WTC11 (cell line): ENCODE results near the gene F2RL2. TPM values are rescaled to one million over a fixed set of nuclear protein-coding genes. Genes with fewer than 3 reads are reported as not detected.

Experiments
- ATAC-seq: fragments of 200-7000 bp; cut with Tn5 transposase; 2 replicates; pipeline ENCODE4 v1.10.0; 2021; ENCODE audit warnings: mild to moderate bottlenecking, moderate library complexity
- CTCF ChIA-PET: fragments of 300-600 bp; sonication (Branson Sonifier 250); formaldehyde crosslinking; loops from one replicate; lab custom pipeline; 2021; ENCODE audit warnings: antibody characterized with exemption; lab: Charles Lee
- POLR2A ChIA-PET: fragments of 350-600 bp; sonication (Branson Sonifier 250); formaldehyde crosslinking; loops from one replicate; lab custom pipeline; 2021; ENCODE audit warnings: antibody characterized with exemption; lab: Charles Lee
- DNase-seq: peaks from one replicate; pipeline ENCODE4 v3.0.0; 2021; ENCODE audit warnings: low spot score
- H3K27ac Mint-ChIP-seq: 2 replicates; pipeline ENCODE4 v1.8.0; 2021; ENCODE audit warnings: mixed read lengths
- H3K27me3 Mint-ChIP-seq: 2 replicates; pipeline ENCODE4 v1.8.0; 2021; ENCODE audit warnings: low read depth, mild to moderate bottlenecking, moderate library complexity, mixed read lengths
- H3K36me3 Mint-ChIP-seq: 2 replicates; pipeline ENCODE4 v1.8.0; 2021; ENCODE audit warnings: mixed read lengths
- H3K4me1 Mint-ChIP-seq: 2 replicates; pipeline ENCODE4 v1.8.0; 2022; ENCODE audit warnings: mixed read lengths
- H3K4me3 Mint-ChIP-seq: 2 replicates; pipeline ENCODE4 v1.8.0; 2021; ENCODE audit warnings: mild to moderate bottlenecking, moderate library complexity, mixed read lengths
- H3K9me3 Mint-ChIP-seq: 2 replicates; pipeline ENCODE4 v1.8.0; 2021; ENCODE audit warnings: mixed read lengths
- ATF2 ChIP-seq: sonication (generic); formaldehyde crosslinking; IDR thresholded peaks from 2 replicates; pipeline ENCODE4 v1.8.1; 2022; ENCODE audit warnings: low read depth, missing genetic modification reagents, borderline replicate concordance
- CBFB ChIP-seq: sonication (generic); formaldehyde crosslinking; IDR thresholded peaks from 2 replicates; pipeline ENCODE4 v1.8.1; 2022; ENCODE audit warnings: mild to moderate bottlenecking, low read depth, missing genetic modification reagents
- E2F5 ChIP-seq: sonication (generic); formaldehyde crosslinking; IDR thresholded peaks from 2 replicates; pipeline ENCODE4 v1.8.1; 2022; ENCODE audit warnings: mild to moderate bottlenecking, moderate library complexity, missing genetic modification reagents
- FOXJ3 ChIP-seq: sonication (generic); formaldehyde crosslinking; IDR thresholded peaks from 2 replicates; pipeline ENCODE4 v1.9.0; 2021; ENCODE audit warnings: missing genetic modification reagents, mild to moderate bottlenecking, borderline replicate concordance
- FOXK1 ChIP-seq: sonication (generic); formaldehyde crosslinking; IDR thresholded peaks from 2 replicates; pipeline ENCODE4 v1.8.0; 2022; ENCODE audit warnings: mild to moderate bottlenecking, moderate library complexity, missing genetic modification reagents
- GRHL2 ChIP-seq: fragments of 250-450 bp; sonication (Bioruptor Pico); IDR thresholded peaks from 2 replicates; pipeline ENCODE4 v1.8.0; 2022; ENCODE audit warnings: mild to moderate bottlenecking, moderate library complexity; ENCODE audit not compliant: insufficient replicate concordance, severe bottlenecking
- GTF2I ChIP-seq: fragments of 250-450 bp; sonication (Bioruptor Pico); conservative IDR thresholded peaks from 2 replicates; pipeline ENCODE4 v1.4.0; 2021; ENCODE audit warnings: mild to moderate bottlenecking
- IRF2 ChIP-seq: sonication (generic); formaldehyde crosslinking; IDR thresholded peaks from 2 replicates; pipeline ENCODE4 v1.8.0; 2022; ENCODE audit warnings: low read depth, missing genetic modification reagents, borderline replicate concordance
- JAZF1 ChIP-seq: fragments of 250-450 bp; sonication (Bioruptor Pico); IDR thresholded peaks from 2 replicates; pipeline ENCODE4 v1.9.0; 2021; ENCODE audit warnings: moderate library complexity, mild to moderate bottlenecking, inconsistent platforms
- NFATC4 ChIP-seq: fragments of 250-450 bp; sonication (Bioruptor Pico); IDR thresholded peaks from 2 replicates; pipeline ENCODE4 v1.9.0; 2021; ENCODE audit warnings: mild to moderate bottlenecking
- NR1H2 ChIP-seq: sonication (generic); formaldehyde crosslinking; IDR thresholded peaks from 2 replicates; pipeline ENCODE4 v1.9.0; 2021; ENCODE audit warnings: mild to moderate bottlenecking, moderate library complexity, missing genetic modification reagents
- SMAD4 ChIP-seq: sonication (generic); formaldehyde crosslinking; IDR thresholded peaks from 2 replicates; pipeline ENCODE4 v1.8.0; 2022; ENCODE audit warnings: mild to moderate bottlenecking, missing genetic modification reagents
- SP1 ChIP-seq: sonication (generic); formaldehyde crosslinking; conservative IDR thresholded peaks from 2 replicates; pipeline ENCODE4 v1.8.1; 2022; ENCODE audit warnings: missing genetic modification reagents
- TEAD1 ChIP-seq: sonication (generic); formaldehyde crosslinking; IDR thresholded peaks from 2 replicates; pipeline ENCODE4 v1.8.0; 2022; ENCODE audit warnings: mild to moderate bottlenecking, missing genetic modification reagents
- total RNA-seq: library from RNA; stranded (reverse); gene quantifications from 3 replicates; pipeline ENCODE4 v1.2.3, GENCODE V29; 2021
- TF ChIP-seq, protein P1 (sequence below): fragments of 250-450 bp; sonication (Bioruptor Pico); IDR thresholded peaks from 2 replicates; pipeline ENCODE4 v2.1.2; 2022; ENCODE audit warnings: mild to moderate bottlenecking, moderate library complexity

Gene F2RL2
- total RNA-seq, 1 experiment from 2014 or later: not detected

DNA sequence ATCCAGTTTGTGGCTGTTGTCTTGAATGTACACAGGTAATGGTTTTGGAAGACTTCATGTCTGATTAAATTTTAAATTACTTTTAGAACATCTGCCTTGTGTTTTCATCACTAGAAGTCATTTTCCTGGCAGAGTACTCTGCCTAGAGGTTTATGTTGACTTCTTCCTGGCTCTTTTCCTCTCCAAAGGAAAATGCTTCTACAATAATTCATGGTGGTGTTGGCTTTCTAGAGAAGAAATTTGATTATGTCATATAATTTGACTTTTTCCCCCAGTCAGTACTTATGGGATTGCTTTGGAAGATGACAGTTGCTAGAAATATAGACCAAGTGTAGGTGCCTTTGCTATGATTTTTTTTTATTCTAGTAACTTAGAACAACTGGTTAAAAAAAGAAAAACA lies 46.8 kb downstream of the F2RL2 start (continued):
- TF ChIP-seq, protein P1, sequence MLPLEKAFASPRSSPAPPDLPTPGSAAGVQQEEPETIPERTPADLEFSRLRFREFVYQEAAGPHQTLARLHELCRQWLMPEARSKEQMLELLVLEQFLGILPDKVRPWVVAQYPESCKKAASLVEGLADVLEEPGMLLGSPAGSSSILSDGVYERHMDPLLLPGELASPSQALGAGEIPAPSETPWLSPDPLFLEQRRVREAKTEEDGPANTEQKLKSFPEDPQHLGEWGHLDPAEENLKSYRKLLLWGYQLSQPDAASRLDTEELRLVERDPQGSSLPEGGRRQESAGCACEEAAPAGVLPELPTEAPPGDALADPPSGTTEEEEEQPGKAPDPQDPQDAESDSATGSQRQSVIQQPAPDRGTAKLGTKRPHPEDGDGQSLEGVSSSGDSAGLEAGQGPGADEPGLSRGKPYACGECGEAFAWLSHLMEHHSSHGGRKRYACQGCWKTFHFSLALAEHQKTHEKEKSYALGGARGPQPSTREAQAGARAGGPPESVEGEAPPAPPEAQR (CRISPR knock-in tag): no peak
- TF ChIP-seq FOXJ3 (CRISPR knock-in tag): no peak

- Mint-ChIP-seq H3K27ac (no peak overlapping the region), H3K27me3 (no peaks in the 10 kb centered on the region), H3K9me3 (no peaks in the 10 kb centered on the region), H3K4me3 (no peak overlapping the region), H3K4me1 (no peaks in the 10 kb centered on the region), H3K36me3 (peaks cover 4% of the 10 kb centered on the region; the same call in 1 of the 2 replicates)
- POLR2A ChIA-PET: no interaction called here
- CTCF ChIA-PET: interaction anchor here (0.6 to 1.2 kb wide), 5 partner anchors 12 to 1567 kb away, joined by 3 to 4 read pairs (median 3); no protein-coding TSS in a partner anchor
- DNase-seq (no peak), ATAC-seq (no peak)
- no peak for TF ChIP-seq GRHL2 (CRISPR knock-in tag)
- no peak for TF ChIP-seq IRF2 (CRISPR knock-in tag)
- TF ChIP-seq NR1H2 (CRISPR knock-in tag): no peak
- no peak for TF ChIP-seq SMAD4 (CRISPR knock-in tag)
- TF ChIP-seq TEAD1 (CRISPR knock-in tag): no peak
- TF ChIP-seq, protein P1 (CRISPR knock-in tag): no peak
- TF ChIP-seq CBFB (CRISPR knock-in tag): no peak
- TF ChIP-seq FOXK1 (CRISPR knock-in tag): no peak
- TF ChIP-seq FOXJ3 (CRISPR knock-in tag): no peak
- no peak for TF ChIP-seq E2F5 (CRISPR knock-in tag)
These were observed 51.6 kb downstream of the F2RL2 start for GRCh38 chr5:76571559-76571958.

DNA sequence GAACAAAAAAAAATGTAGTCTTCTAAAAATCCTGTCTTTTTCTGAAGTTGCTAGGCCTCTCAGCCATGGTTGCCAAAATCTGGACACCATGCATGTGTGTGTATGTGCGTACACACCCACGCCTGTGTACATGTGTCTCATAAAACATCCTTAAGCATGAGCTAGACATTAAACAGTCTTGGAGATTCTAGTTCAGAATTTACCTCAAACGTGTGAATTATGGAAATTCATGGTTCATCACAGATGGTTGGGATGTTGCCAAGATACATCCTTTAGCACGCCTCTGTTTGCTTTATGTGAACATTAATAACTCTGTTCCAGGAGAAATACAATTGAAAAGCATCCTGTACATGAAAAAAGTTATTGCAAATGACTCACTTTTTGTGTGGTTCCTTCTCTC lies 53.0 kb downstream of the F2RL2 start:
- Mint-ChIP-seq H3K4me3 (no peak overlapping the region), H3K27me3 (no peaks in the 10 kb centered on the region), H3K9me3 (no peaks in the 10 kb centered on the region), H3K27ac (no peak overlapping the region), H3K4me1 (0 out of 2 replicates have a peak, but pooled peaks cover 3% of the 10 kb centered on the region)
- POLR2A ChIA-PET: no interaction called here
- DNase-seq: no peak
- no peak for TF ChIP-seq JAZF1
- no peak for TF ChIP-seq GTF2I (CRISPR knock-in tag)
- TF ChIP-seq, protein P1 (CRISPR knock-in tag): no peak
- no peak for TF ChIP-seq SP1 (CRISPR knock-in tag)
- no peak for TF ChIP-seq ATF2 (CRISPR knock-in tag)
- no peak for TF ChIP-seq NFATC4 (CRISPR knock-in tag)
- TF ChIP-seq, all 79 proteins: peak for 0
- ATAC-seq: no peak
- CTCF ChIA-PET: interaction anchor here (0.7 kb wide), 1 partner anchor 144 kb away, joined by 3 read pairs; no protein-coding TSS in a partner anchor
- peaks cover 4% of the 10 kb centered on the region; the same call in 1 of the 2 replicates for H3K36me3 Mint-ChIP-seq

Other genes with a start within 250 kb of the F2RL2 start
- 63.0 to 70.6 TPM (median 64.4 TPM) in 3 replicates for gene IQGAP2, start 220.1 kb downstream of the F2RL2 start, total RNA-seq
- 18.4 to 19.8 TPM (median 19.0 TPM) in 3 replicates for gene F2R, start 92.7 kb upstream of the F2RL2 start, total RNA-seq
- gene F2RL1, start 195.6 kb upstream of the F2RL2 start, total RNA-seq: 37.3 to 38.9 TPM (median 37.5 TPM) in 3 replicates
- not detected in 3 replicates for gene S100Z, start 226.6 kb upstream of the F2RL2 start, total RNA-seq